Natural killer cell (primary cell): ENCODE data around the gene PRDM11. TPM values are rescaled to one million over a fixed set of nuclear protein-coding genes. Genes with fewer than 3 reads are reported as not detected.
A peak's percentile ranks its signal among the peaks of the same experiment; 100 is the strongest.

ENCODE experiments used
- ATAC-seq, 3 donors: fragments of 150-1000 bp in 2 of 3; fragments of 200-7000 bp in 1 of 3; cut with Tn5 transposase; 1 replicate in 1 of 3; 2 replicates in 2 of 3; pipeline ENCODE4 v1.10.0; 2021; ENCODE audit warnings: mild to moderate bottlenecking in 2 of 3, moderate library complexity in 2 of 3
- DNase-seq, 2 donors: peaks; one replicate each; pipeline versions ENCODE4 v3.0.0 to v3.0.0-alpha.2; 2013 to 2021; ENCODE audit warnings: mixed read lengths in 1 of 2
- H3K27ac ChIP-seq: one replicate; pipeline ENCODE4 v1.5.1; 2013; ENCODE audit warnings: mild to moderate bottlenecking, low read length
- H3K27me3 ChIP-seq: one replicate; pipeline ENCODE4 v1.6.1; 2013; ENCODE audit warnings: low read length; ENCODE audit not compliant: control insufficient read depth, insufficient read depth
- H3K36me3 ChIP-seq: one replicate; pipeline ENCODE4 v1.6.1; 2013; ENCODE audit warnings: low read length; ENCODE audit not compliant: control insufficient read depth, insufficient read depth
- H3K4me1 ChIP-seq: one replicate; pipeline ENCODE4 v1.6.1; 2013; ENCODE audit warnings: low read length; ENCODE audit not compliant: control insufficient read depth, insufficient read depth
- H3K4me3 ChIP-seq: one replicate; pipeline ENCODE4 v1.5.1; 2013; ENCODE audit warnings: low read length
- H3K9me3 ChIP-seq: one replicate; pipeline ENCODE4 v1.6.1; 2013; ENCODE audit warnings: low read length; ENCODE audit not compliant: control insufficient read depth, insufficient read depth
- H3K27ac Mint-ChIP-seq, 2 donors: one replicate each; pipeline ENCODE4 v1.8.0; 2022; ENCODE audit warnings: mild to moderate bottlenecking in 2 of 2, mixed read lengths in 2 of 2, moderate library complexity in 1 of 2
- H3K27me3 Mint-ChIP-seq, 2 donors: one replicate each; pipeline ENCODE4 v1.8.0; 2022; ENCODE audit warnings: low read depth in 2 of 2, mixed read lengths in 2 of 2
- H3K36me3 Mint-ChIP-seq: one replicate; pipeline ENCODE4 v1.8.0; 2022; ENCODE audit warnings: mixed read lengths
- H3K4me1 Mint-ChIP-seq, 2 donors: one replicate each; pipeline ENCODE4 v1.8.0; 2022; ENCODE audit warnings: mixed read lengths in 2 of 2
- H3K4me3 Mint-ChIP-seq: one replicate; pipeline ENCODE4 v1.8.0; 2022; ENCODE audit warnings: mild to moderate bottlenecking, moderate library complexity, mixed read lengths
- H3K9me3 Mint-ChIP-seq, 2 donors: one replicate each; pipeline ENCODE4 v1.8.0; 2022; ENCODE audit warnings: mixed read lengths in 2 of 2
- CTCF ChIP-seq: fragments of 200-600 bp; IDR thresholded peaks from one replicate; pipeline ENCODE4 v1.8.0; 2022; ENCODE audit warnings: antibody characterized with exemption
- WGBS: methylation state at CpG from one replicate; pipeline ENCODE4 v1.1.7; 2013; ENCODE audit warnings: missing lambda C conversion rate; ENCODE audit not compliant: insufficient coverage; 5-methylcytosine and 5-hydroxymethylcytosine counted together
- intact Hi-C: fragments of 100-400 bp; cut with micrococcal nuclease; formaldehyde crosslinking; loops from one replicate; pipeline ENCODE4 v1.14.2; 2022
- total RNA-seq, 4 donors: library from RNA; stranded (reverse); fragments of 120-200 nt in 1 of 4; gene quantifications; one replicate each; pipeline versions ENCODE4 v1.2.3 to v1.2.4, GENCODE V29; 2013 to 2022

PRDM11 gene
- total RNA-seq, 3 donors from 2014 or later (not counting 1 experiment from before 2014, with no cell fraction given): 10.3 to 14.7 (median 13.7) TPM

DNA sequence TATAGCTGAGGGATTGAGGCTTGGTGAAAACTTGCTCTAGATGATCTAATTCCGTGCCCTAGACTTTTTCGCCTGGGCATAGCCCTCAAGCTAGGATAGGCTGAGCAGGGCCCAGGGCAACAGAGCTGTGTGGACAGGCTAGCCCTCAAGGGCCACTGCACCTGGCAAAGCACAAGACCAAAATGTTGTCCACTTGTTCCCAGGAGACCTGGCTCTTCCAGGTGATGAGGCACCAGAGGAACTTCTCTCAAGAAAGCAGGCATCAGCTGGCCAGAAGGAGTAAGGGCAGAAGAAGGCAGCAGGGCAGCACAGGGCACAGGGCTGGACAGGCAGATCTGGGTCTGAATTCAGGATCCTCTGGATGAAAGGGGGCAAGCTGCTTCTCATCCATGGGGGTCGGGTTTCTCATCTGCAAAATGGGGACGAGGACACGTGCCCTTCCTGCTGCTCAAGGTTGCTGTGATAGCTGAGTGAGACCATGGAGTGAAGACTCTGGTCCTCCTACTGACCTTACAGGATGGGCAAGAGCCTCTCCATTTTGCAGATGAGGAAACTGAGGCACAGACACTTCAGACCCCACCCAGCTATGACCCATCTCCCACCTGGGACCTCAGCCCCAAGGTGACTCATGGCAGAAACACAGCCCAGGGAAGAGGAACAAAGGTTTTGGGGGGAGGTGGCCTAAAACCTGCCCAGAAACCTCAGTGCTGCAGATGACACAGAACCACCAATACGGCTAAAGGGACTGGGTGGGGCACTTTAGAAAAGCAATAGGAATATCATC, 42.2 kb upstream of the PRDM11 start:
- no peak for TF ChIP-seq CTCF
- H3K27ac ChIP-seq: no peak overlapping the region
- H3K27ac Mint-ChIP-seq: peak overlapping the region in 1 of 2 donors; percentile 24
- peaks cover 12 to 25% of the 10 kb centered on the region in 2 donors for H3K27me3 Mint-ChIP-seq
- no peak for DNase-seq
- no peak overlapping the region for H3K4me3 Mint-ChIP-seq
- H3K36me3 Mint-ChIP-seq: no peaks in the 10 kb centered on the region
- no peak for ATAC-seq
- WGBS: 88% methylated on average over 6 of the region's 6 CpGs
- no peaks in the 10 kb centered on the region for H3K9me3 Mint-ChIP-seq
- no peak overlapping the region for H3K4me3 ChIP-seq
- H3K4me1 ChIP-seq: peaks cover 15% of the 10 kb centered on the region
- H3K4me1 Mint-ChIP-seq: peaks cover 19 to 26% of the 10 kb centered on the region in 2 donors
- no peaks in the 10 kb centered on the region for H3K27me3 ChIP-seq
- intact Hi-C loops: no loop called here
- no peaks in the 10 kb centered on the region for H3K36me3 ChIP-seq
- H3K9me3 ChIP-seq: no peaks in the 10 kb centered on the region

DNA sequence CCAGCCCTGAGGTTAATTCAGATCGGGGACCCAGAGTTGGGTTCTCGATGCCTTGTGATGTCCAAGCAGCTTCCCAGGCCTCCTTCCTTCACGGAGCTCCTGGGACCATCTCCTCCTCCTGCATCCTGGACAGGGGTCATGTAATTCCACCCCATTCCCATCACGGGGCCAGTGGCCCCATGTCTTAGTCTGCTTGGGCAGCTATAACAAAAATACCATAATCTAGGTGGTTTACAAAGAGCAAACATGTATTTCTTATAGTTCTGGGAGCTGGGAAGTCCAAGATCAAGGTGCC, 41.7 kb upstream of the PRDM11 start:
- Mint-ChIP-seq H3K36me3 (no peaks in the 10 kb centered on the region), H3K27ac (no peak overlapping the region), H3K4me3 (no peak overlapping the region), H3K27me3 (peaks cover 14 to 25% of the 10 kb centered on the region in 2 donors), H3K4me1 (peaks cover 19 to 26% of the 10 kb centered on the region in 2 donors), H3K9me3 (no peaks in the 10 kb centered on the region)
- ATAC-seq (no peak), DNase-seq (no peak)
- no peak for TF ChIP-seq CTCF
- Histone ChIP-seq H3K9me3 (no peaks in the 10 kb centered on the region), H3K36me3 (no peaks in the 10 kb centered on the region), H3K4me3 (no peak overlapping the region), H3K27ac (no peak overlapping the region), H3K27me3 (no peaks in the 10 kb centered on the region), H3K4me1 (peaks cover 15% of the 10 kb centered on the region)
- WGBS: 85% methylated on average over 4 of the region's 4 CpGs
- intact Hi-C loops: loop anchor here (1.0 kb wide), 1 partner anchor 177 kb away; no protein-coding TSS in a partner anchor

GRCh38 chr11:45105233-45105983, 41.0 kb upstream of the PRDM11 start:
- peaks cover 15% of the 10 kb centered on the region for H3K4me1 ChIP-seq
- Mint-ChIP-seq H3K4me1 (peaks cover 18 to 24% of the 10 kb centered on the region in 2 donors), H3K27me3 (peaks cover 13 to 23% of the 10 kb centered on the region in 2 donors), H3K36me3 (no peaks in the 10 kb centered on the region), H3K9me3 (no peaks in the 10 kb centered on the region), H3K27ac (no peak overlapping the region), H3K4me3 (no peak overlapping the region)
- 28% methylated on average over 6 of the region's 7 CpGs for WGBS
- H3K27me3 ChIP-seq: no peaks in the 10 kb centered on the region
- no peaks in the 10 kb centered on the region for H3K36me3 ChIP-seq
- ATAC-seq (peak; percentile 36 to 53 (median 46)), DNase-seq (peak; percentile 66 to 82)
- no peak overlapping the region for H3K4me3 ChIP-seq
- H3K27ac ChIP-seq: no peak overlapping the region
- peak; percentile 91 for TF ChIP-seq CTCF
- intact Hi-C loops: loop anchor here (1.0 kb wide), 1 partner anchor 178 kb away; no protein-coding TSS in a partner anchor
- H3K9me3 ChIP-seq: no peaks in the 10 kb centered on the region
